ENCODE data around the gene RIMS1. TPM values are rescaled to one million over a fixed set of nuclear protein-coding genes. Genes with fewer than 3 reads are reported as not detected.

Gene RIMS1
- total RNA-seq, 2 donors from 2014 or later, result 23.0 to 37.5 TPM

GRCh38 chr6:72206606-72207005 lies 320.3 kb downstream of the RIMS1 start:
- intact Hi-C loops (cut with DNase I), result no loop called here
- DNase-seq (ENCODE audit: low spot score), result no peak

- no peak for DNase-seq (ENCODE audit: low spot score)
- intact Hi-C loops (cut with DNase I), result no loop called here
These were observed 326.3 kb downstream of the RIMS1 start for GRCh38 chr6:72212686-72213085.

- intact Hi-C loops (cut with DNase I), result no loop called here
- DNase-seq (ENCODE audit: low spot score), result no peak
These were observed 327.3 kb downstream of the RIMS1 start for GRCh38 chr6:72213654-72214053.

GRCh38 chr6:72216222-72217068 lies 330.1 kb downstream of the RIMS1 start:
- intact Hi-C loops (cut with DNase I), result no loop called here
- DNase-seq (ENCODE audit: low spot score), result no peak

GRCh38 chr6:72217626-72218025 lies 331.3 kb downstream of the RIMS1 start:
- DNase-seq (ENCODE audit: low spot score), result no peak
- intact Hi-C loops (cut with DNase I), result no loop called here

GRCh38 chr6:72218125-72218524 lies 331.8 kb downstream of the RIMS1 start:
- no peak for DNase-seq (ENCODE audit: low spot score)
- intact Hi-C loops (cut with DNase I), result no loop called here

GRCh38 chr6:72219536-72219935 lies 333.2 kb downstream of the RIMS1 start:
- intact Hi-C loops (cut with DNase I), result no loop called here
- DNase-seq (ENCODE audit: low spot score), result no peak

GRCh38 chr6:72238021-72238420 lies 351.7 kb downstream of the RIMS1 start:
- DNase-seq (ENCODE audit: low spot score), result no peak
- intact Hi-C loops (cut with DNase I), result no loop called here

GRCh38 chr6:72238900-72239299 lies 352.6 kb downstream of the RIMS1 start:
- DNase-seq (ENCODE audit: low spot score), result no peak
- intact Hi-C loops (cut with DNase I), result no loop called here

GRCh38 chr6:72245565-72245964 lies 359.2 kb downstream of the RIMS1 start:
- intact Hi-C loops (cut with DNase I), result no loop called here
- no peak for DNase-seq (ENCODE audit: low spot score)

GRCh38 chr6:72246926-72247325 lies 360.6 kb downstream of the RIMS1 start:
- DNase-seq (ENCODE audit: low spot score), result no peak
- intact Hi-C loops (cut with DNase I), result no loop called here

GRCh38 chr6:72248621-72249020 lies 362.3 kb downstream of the RIMS1 start:
- DNase-seq (ENCODE audit: low spot score), result no peak
- intact Hi-C loops (cut with DNase I), result no loop called here

- intact Hi-C loops (cut with DNase I), result no loop called here
- no peak for DNase-seq (ENCODE audit: low spot score)
These were observed 364.3 kb downstream of the RIMS1 start for GRCh38 chr6:72250664-72251063.

GRCh38 chr6:72260489-72260888 lies 374.1 kb downstream of the RIMS1 start:
- intact Hi-C loops (cut with DNase I), result no loop called here
- DNase-seq (ENCODE audit: low spot score), result no peak

- no peak for DNase-seq (ENCODE audit: low spot score)
- intact Hi-C loops (cut with DNase I), result no loop called here
These were observed 375.2 kb downstream of the RIMS1 start for GRCh38 chr6:72261554-72261953.

GRCh38 chr6:72262254-72262653 lies 375.9 kb downstream of the RIMS1 start:
- DNase-seq (ENCODE audit: low spot score), result no peak
- intact Hi-C loops (cut with DNase I), result no loop called here

- no peak for DNase-seq (ENCODE audit: low spot score)
- intact Hi-C loops (cut with DNase I), result no loop called here
These were observed 381.1 kb downstream of the RIMS1 start for GRCh38 chr6:72267470-72267869.

- intact Hi-C loops (cut with DNase I), result no loop called here
- no peak for DNase-seq (ENCODE audit: low spot score)
These were observed 385.2 kb downstream of the RIMS1 start for GRCh38 chr6:72271531-72271930.

- no peak for DNase-seq (ENCODE audit: low spot score)
- intact Hi-C loops (cut with DNase I), result no loop called here
These were observed 386.6 kb downstream of the RIMS1 start for GRCh38 chr6:72272958-72273357.

GRCh38 chr6:72275888-72276287 lies 389.5 kb downstream of the RIMS1 start:
- intact Hi-C loops (cut with DNase I), result no loop called here

GRCh38 chr6:72282201-72282600 lies 395.9 kb downstream of the RIMS1 start:
- no peak for DNase-seq (ENCODE audit: low spot score)
- intact Hi-C loops (cut with DNase I), result no loop called here

More at GRCh38 chr6:72275888-72276287, 389.5 kb downstream of the RIMS1 start:
- no peak for DNase-seq (ENCODE audit: low spot score)

All from posterior vena cava (tissue), 2 donors.